ENCODE results near the gene STX7.

- TF ChIP-seq EZH2 (IDR thresholded peaks at IDR 0.05; ENCODE audit: borderline replicate concordance, low read length) = no peak
- no peak for TF ChIP-seq CTCF (conservative IDR thresholded peaks at IDR 0.05 in 1 of 2, IDR thresholded peaks at IDR 0.05 in 1 of 2; ENCODE audit: extremely low read depth in 1 of 2, insufficient read depth in 1 of 2, low read depth in 1 of 2, low read length in 2 of 2)
Measured at GRCh38 chr6:132511831-132512220, 1.1 kb downstream of the STX7 start.
